Measurements from ENCODE around the gene KLK12. TPM values are rescaled to one million over a fixed set of nuclear protein-coding genes. Genes with fewer than 3 reads are reported as not detected.

KLK12 gene
- total RNA-seq, result not detected

GRCh38 chr19:51034704-51035103 is at the start of gene KLK12:
KLK12 (minus strand) TSS chr19:51035002; CDS start chr19:51034621, 381 bp downstream.
- DNase-seq, result no peak
- Mint-ChIP-seq H3K4me3 (no peak within 1 kb of the TSS), H3K27me3 (ENCODE audit: low read depth) (peaks cover 17% of the 10 kb centered on the region), H3K36me3 (ENCODE audit: low read depth) (no peaks in the 10 kb centered on the region), H3K4me1 (ENCODE audit: low read depth) (no peaks in the 10 kb centered on the region), H3K9me3 (no peaks in the 10 kb centered on the region), H3K27ac (no peak within 1 kb of the TSS)
- intact Hi-C loops (cut with micrococcal nuclease), result no loop called here
- CTCF ChIA-PET, result no interaction called here

DNA sequence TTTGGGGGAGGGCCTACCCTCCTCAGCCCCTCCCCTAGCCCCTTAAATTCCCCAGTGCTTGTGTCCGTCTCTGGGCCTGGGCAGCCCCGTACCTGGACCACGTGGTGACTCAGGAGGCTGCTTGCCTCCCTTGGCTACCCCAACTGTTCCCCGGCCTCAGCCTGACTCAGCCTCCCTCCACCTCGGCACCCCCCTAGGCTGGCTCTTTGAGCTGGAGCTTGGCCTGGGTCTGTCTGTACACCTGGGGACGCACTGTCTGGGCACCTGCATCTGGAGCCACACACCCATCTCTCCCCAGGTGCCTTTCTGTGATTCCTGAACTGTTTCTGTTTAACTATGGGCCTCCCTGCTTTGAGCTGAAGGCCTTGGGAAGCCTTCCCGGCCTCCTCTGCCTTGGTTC is 49.7 kb upstream of the KLK12 start:
- Mint-ChIP-seq H3K36me3 (ENCODE audit: low read depth) (no peaks in the 10 kb centered on the region), H3K27ac (no peak overlapping the region), H3K4me3 (no peak overlapping the region), H3K27me3 (ENCODE audit: low read depth) (peaks cover 3% of the 10 kb centered on the region), H3K4me1 (ENCODE audit: low read depth) (no peaks in the 10 kb centered on the region), H3K9me3 (no peaks in the 10 kb centered on the region)
- CTCF ChIA-PET, result no interaction called here
- DNase-seq, result no peak
- intact Hi-C loops (cut with micrococcal nuclease), result no loop called here

DNA sequence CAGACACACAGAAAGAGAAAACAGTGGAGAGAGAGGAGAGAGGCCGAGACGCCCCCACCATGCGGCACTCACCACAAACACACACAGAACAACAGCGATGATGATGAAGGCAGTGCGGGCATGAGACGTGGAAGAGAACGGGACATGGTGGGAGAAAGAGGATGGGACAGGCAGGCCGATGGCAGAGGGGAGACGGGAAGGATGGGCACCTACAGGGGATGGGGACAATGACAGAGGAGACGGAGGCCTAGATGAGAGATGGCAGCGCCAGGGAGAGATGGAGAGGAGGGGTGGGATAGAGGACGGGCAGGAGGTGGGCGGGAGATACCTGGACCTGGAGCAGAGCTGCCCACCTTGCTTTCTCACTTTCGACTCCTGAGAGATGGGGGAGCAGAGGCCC is 49.0 kb upstream of the KLK12 start:
- Mint-ChIP-seq H3K27ac (no peak overlapping the region), H3K36me3 (ENCODE audit: low read depth) (no peaks in the 10 kb centered on the region), H3K4me3 (no peak overlapping the region), H3K9me3 (no peaks in the 10 kb centered on the region), H3K27me3 (ENCODE audit: low read depth) (peaks cover 3% of the 10 kb centered on the region), H3K4me1 (ENCODE audit: low read depth) (no peaks in the 10 kb centered on the region)
- intact Hi-C loops (cut with micrococcal nuclease), result no loop called here
- CTCF ChIA-PET, result no interaction called here
- no peak for DNase-seq

DNA sequence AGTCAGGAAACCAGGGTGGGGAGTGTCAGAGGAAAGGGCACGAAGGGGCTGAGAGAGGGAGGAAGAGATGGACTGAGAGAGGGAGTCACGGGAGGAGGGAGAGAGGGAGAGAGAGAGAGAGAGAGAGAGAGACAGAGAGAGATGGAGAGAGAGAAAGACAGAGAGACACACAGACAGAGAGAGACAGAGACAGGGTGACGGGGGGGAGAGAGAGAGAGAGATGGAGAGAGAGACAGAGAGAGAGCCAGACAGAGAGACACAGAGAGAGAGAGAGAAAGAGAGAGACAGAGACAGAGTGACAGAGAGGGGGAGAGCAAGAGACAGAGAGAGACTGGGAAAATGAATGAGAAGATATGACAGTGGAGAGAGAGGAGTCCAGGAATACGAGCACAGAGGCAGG is 48.4 kb upstream of the KLK12 start:
- Mint-ChIP-seq H3K4me3 (no peak overlapping the region), H3K9me3 (no peaks in the 10 kb centered on the region), H3K36me3 (ENCODE audit: low read depth) (no peaks in the 10 kb centered on the region), H3K27me3 (ENCODE audit: low read depth) (peaks cover 3% of the 10 kb centered on the region), H3K4me1 (ENCODE audit: low read depth) (no peaks in the 10 kb centered on the region), H3K27ac (no peak overlapping the region)
- no peak for DNase-seq
- intact Hi-C loops (cut with micrococcal nuclease), result no loop called here
- CTCF ChIA-PET, result no interaction called here

DNA sequence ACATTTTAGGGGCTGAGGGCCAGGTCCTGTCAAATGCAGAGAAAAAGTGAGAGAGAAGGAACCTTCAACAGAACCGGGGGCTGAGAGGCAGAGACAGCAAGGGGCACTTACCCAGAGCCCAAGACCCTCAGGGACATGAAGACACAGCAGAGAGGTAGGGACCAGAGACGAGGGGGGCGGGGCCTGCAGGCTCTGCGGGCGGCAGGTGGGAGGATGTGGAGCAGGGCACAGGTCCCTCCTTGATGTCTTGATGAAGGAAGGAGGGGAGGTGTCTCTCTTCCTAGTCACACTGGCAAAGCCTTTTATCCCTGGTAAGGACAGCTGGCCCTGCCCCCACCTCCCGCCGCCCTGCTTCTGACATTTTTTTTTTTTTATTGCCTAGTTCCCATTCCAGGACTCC is 47.8 kb upstream of the KLK12 start, which contains the start of gene KLK14:
KLK14 (minus strand) TSS at position 277 of the 400 bp plus-strand sequence; CDS start at position 4, 273 bp downstream.
- CTCF ChIA-PET, result no interaction called here
- H3K27me3 Mint-ChIP-seq (ENCODE audit: low read depth), result peaks cover 3% of the 10 kb centered on the region
- no peaks in the 10 kb centered on the region for H3K36me3 Mint-ChIP-seq (ENCODE audit: low read depth)
- H3K4me3 Mint-ChIP-seq, result no peak within 1 kb of the TSS
- intact Hi-C loops (cut with micrococcal nuclease), result no loop called here
- H3K4me1 Mint-ChIP-seq (ENCODE audit: low read depth), result no peaks in the 10 kb centered on the region
- no peak within 1 kb of the TSS for H3K27ac Mint-ChIP-seq
- H3K9me3 Mint-ChIP-seq, result no peaks in the 10 kb centered on the region
- DNase-seq, result no peak

GRCh38 chr19:51081476-51081875 is 46.7 kb upstream of the KLK12 start:
- intact Hi-C loops (cut with micrococcal nuclease), result no loop called here
- H3K36me3 Mint-ChIP-seq (ENCODE audit: low read depth), result no peaks in the 10 kb centered on the region
- H3K9me3 Mint-ChIP-seq, result no peaks in the 10 kb centered on the region
- CTCF ChIA-PET, result interaction anchor here (0.6 kb wide), 1 partner anchor 844 kb away, joined by 3 read pairs; no protein-coding TSS in a partner anchor
- no peaks in the 10 kb centered on the region for H3K4me1 Mint-ChIP-seq (ENCODE audit: low read depth)
- no peak overlapping the region for H3K4me3 Mint-ChIP-seq
- H3K27me3 Mint-ChIP-seq (ENCODE audit: low read depth), result peaks cover 3% of the 10 kb centered on the region
- no peak overlapping the region for H3K27ac Mint-ChIP-seq
- no peak for DNase-seq

GRCh38 chr19:51079481-51080110 is 44.8 kb upstream of the KLK12 start:
- Mint-ChIP-seq H3K4me3 (no peak overlapping the region), H3K36me3 (ENCODE audit: low read depth) (no peaks in the 10 kb centered on the region), H3K27me3 (ENCODE audit: low read depth) (peaks cover 3% of the 10 kb centered on the region), H3K9me3 (no peaks in the 10 kb centered on the region), H3K27ac (no peak overlapping the region), H3K4me1 (ENCODE audit: low read depth) (no peaks in the 10 kb centered on the region)
- intact Hi-C loops (cut with micrococcal nuclease), result no loop called here
- CTCF ChIA-PET, result no interaction called here
- DNase-seq, result no peak

GRCh38 chr19:51078731-51079130 is 43.9 kb upstream of the KLK12 start:
- Mint-ChIP-seq H3K4me1 (ENCODE audit: low read depth) (no peaks in the 10 kb centered on the region), H3K27me3 (ENCODE audit: low read depth) (peaks cover 6% of the 10 kb centered on the region), H3K9me3 (no peaks in the 10 kb centered on the region), H3K4me3 (no peak overlapping the region), H3K36me3 (ENCODE audit: low read depth) (no peaks in the 10 kb centered on the region), H3K27ac (no peak overlapping the region)
- intact Hi-C loops (cut with micrococcal nuclease), result no loop called here
- CTCF ChIA-PET, result no interaction called here
- DNase-seq, result no peak

- peaks cover 6% of the 10 kb centered on the region for H3K9me3 Mint-ChIP-seq
- H3K27me3 Mint-ChIP-seq (ENCODE audit: low read depth), result peaks cover 7% of the 10 kb centered on the region
- no peak overlapping the region for H3K27ac Mint-ChIP-seq
- DNase-seq, result no peak
- no peaks in the 10 kb centered on the region for H3K4me1 Mint-ChIP-seq (ENCODE audit: low read depth)
- intact Hi-C loops (cut with micrococcal nuclease), result no loop called here
- no peak overlapping the region for H3K4me3 Mint-ChIP-seq
- no peaks in the 10 kb centered on the region for H3K36me3 Mint-ChIP-seq (ENCODE audit: low read depth)
- CTCF ChIA-PET, result no interaction called here
These were observed 43.3 kb upstream of the KLK12 start for GRCh38 chr19:51078104-51078503.

DNA sequence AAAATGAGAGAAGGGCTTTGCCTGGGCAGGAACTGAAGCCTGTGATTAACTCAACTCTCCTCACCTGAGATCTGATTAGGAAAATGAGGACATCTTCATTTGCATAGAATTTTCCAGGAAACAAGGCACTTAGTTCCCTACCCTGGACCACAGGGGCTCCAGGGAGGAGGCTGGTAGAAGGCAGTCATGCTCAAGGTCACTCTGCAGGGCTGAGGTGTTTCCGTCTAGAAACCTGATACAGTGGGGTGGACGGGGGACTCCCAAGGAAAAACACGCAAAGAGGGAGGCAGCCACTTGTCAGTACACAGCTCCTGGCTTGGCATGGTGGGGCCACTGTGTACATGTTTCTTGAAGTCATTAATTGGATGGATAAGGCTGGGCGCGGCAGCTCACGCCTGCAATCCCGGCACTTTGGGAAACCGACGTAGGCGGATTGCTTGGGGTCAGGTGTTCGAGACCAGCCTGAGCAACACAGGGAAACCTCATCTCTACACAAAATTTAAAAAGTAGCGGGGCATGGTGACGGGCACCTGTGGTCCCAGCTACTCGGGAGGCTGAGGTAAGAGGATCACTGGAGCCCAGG is 41.9 kb upstream of the KLK12 start:
- CTCF ChIA-PET, result interaction anchor here (0.6 kb wide), 1 partner anchor 247 kb away, joined by 4 read pairs; no protein-coding TSS in a partner anchor
- Mint-ChIP-seq H3K27ac (no peak overlapping the region), H3K27me3 (ENCODE audit: low read depth) (peaks cover 7% of the 10 kb centered on the region), H3K4me1 (ENCODE audit: low read depth) (no peaks in the 10 kb centered on the region), H3K9me3 (peaks cover 6% of the 10 kb centered on the region), H3K36me3 (ENCODE audit: low read depth) (no peaks in the 10 kb centered on the region), H3K4me3 (no peak overlapping the region)
- intact Hi-C loops (cut with micrococcal nuclease), result no loop called here
- no peak for DNase-seq

DNA sequence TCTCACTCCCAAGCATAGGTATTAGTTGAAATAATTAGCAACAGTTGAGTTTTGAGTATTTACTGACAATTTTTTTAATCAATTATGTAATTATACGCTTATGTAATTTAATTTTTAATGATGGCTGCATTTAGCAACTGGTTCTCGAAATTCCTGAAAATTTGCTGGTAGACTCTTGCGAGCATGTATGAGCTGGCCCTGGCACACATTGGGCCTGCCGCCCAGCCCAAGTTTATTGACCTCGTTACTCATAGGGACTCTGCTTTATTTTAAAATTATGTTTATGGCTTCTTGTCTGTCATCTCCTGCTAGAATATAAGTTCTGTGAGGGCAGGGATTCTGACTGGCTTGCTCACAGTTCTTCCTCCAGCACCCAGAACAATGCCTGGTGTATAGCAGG is 41.2 kb upstream of the KLK12 start:
- CTCF ChIA-PET, result no interaction called here
- no peaks in the 10 kb centered on the region for H3K36me3 Mint-ChIP-seq (ENCODE audit: low read depth)
- intact Hi-C loops (cut with micrococcal nuclease), result no loop called here
- H3K9me3 Mint-ChIP-seq, result peaks cover 6% of the 10 kb centered on the region
- no peak overlapping the region for H3K4me3 Mint-ChIP-seq
- H3K27ac Mint-ChIP-seq, result no peak overlapping the region
- H3K27me3 Mint-ChIP-seq (ENCODE audit: low read depth), result peaks cover 7% of the 10 kb centered on the region
- no peaks in the 10 kb centered on the region for H3K4me1 Mint-ChIP-seq (ENCODE audit: low read depth)
- DNase-seq, result no peak

DNA sequence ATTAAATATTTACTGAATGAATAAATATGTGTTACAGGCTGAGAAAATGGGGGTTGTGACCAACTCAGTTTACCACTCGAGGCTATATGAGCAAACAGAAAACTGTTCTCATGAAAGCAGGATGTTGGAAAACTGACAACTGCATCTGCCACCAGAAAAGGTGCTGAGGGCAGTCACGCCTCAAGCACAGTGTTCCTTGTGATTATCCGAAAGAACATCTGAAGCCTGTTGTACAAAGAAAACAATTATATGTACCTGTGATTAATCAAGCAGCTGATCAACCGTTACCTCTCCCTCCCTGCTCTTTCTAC is 36.2 kb upstream of the KLK12 start:
- Mint-ChIP-seq H3K27me3 (ENCODE audit: low read depth) (peaks cover 20% of the 10 kb centered on the region), H3K27ac (no peak overlapping the region), H3K4me1 (ENCODE audit: low read depth) (no peaks in the 10 kb centered on the region), H3K9me3 (peaks cover 6% of the 10 kb centered on the region), H3K4me3 (no peak overlapping the region), H3K36me3 (ENCODE audit: low read depth) (no peaks in the 10 kb centered on the region)
- DNase-seq, result no peak
- intact Hi-C loops (cut with micrococcal nuclease), result no loop called here
- CTCF ChIA-PET, result no interaction called here

DNA sequence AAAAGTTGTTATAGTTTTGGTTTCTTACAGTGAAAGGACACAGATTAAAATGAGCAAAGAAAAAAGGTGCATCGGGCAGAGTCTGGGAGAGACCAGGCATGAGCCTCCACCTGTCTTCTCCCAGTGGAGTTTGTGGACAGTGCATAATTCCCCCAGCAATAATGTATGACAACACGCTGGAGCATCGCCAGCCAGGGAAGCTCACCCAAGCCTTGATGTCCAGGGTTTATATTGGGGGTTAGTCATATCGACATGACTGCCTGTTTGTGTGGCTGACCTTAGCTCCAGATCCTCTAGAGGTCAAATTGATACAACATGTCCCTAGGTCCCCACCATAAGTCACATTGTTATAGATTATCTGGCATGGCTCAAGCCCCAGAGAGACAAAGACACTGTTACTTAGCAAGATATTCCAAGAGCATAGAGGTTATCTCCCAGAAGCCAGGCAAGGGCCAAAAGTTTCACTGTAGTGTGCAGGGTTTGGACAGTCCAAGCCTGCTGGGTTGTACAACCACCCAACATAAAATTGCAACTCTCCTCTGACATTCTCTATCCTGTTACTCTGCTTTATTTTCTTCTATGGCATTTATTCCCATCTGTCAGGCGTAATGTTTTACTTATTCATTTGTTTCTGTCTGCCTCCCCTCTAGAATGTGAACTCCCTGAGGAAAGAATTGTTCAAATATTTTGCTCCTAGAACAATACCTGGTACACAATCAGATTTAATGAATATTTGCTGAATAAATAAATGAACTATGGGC is 35.7 kb upstream of the KLK12 start:
- H3K4me3 Mint-ChIP-seq, result no peak overlapping the region
- intact Hi-C loops (cut with micrococcal nuclease), result no loop called here
- H3K27ac Mint-ChIP-seq, result no peak overlapping the region
- H3K27me3 Mint-ChIP-seq (ENCODE audit: low read depth), result peaks cover 22% of the 10 kb centered on the region
- DNase-seq, result no peak
- H3K4me1 Mint-ChIP-seq (ENCODE audit: low read depth), result peaks cover 3% of the 10 kb centered on the region
- peaks cover 6% of the 10 kb centered on the region for H3K9me3 Mint-ChIP-seq
- CTCF ChIA-PET, result no interaction called here
- H3K36me3 Mint-ChIP-seq (ENCODE audit: low read depth), result no peaks in the 10 kb centered on the region

Data from activated naive CD4-positive, alpha-beta T cell treated with anti-CD3 and anti-CD28 coated beads for 36 hours (primary cell).